A549 treated with Mapracorat at 1 μM for 4 hours (cell line): Measurements from ENCODE around the gene FREM1. TPM values are rescaled to one million over a fixed set of nuclear protein-coding genes. Genes with fewer than 3 reads are reported as not detected.

Experiments
- total RNA-seq: library from RNA; stranded (reverse); fragments of 200-300 nt; extraction: Qiagen RNA extraction; gene quantifications from 5 replicates; pipeline ENCODE4 v1.2.3, GENCODE V29; 2022

FREM1 gene, protein sequence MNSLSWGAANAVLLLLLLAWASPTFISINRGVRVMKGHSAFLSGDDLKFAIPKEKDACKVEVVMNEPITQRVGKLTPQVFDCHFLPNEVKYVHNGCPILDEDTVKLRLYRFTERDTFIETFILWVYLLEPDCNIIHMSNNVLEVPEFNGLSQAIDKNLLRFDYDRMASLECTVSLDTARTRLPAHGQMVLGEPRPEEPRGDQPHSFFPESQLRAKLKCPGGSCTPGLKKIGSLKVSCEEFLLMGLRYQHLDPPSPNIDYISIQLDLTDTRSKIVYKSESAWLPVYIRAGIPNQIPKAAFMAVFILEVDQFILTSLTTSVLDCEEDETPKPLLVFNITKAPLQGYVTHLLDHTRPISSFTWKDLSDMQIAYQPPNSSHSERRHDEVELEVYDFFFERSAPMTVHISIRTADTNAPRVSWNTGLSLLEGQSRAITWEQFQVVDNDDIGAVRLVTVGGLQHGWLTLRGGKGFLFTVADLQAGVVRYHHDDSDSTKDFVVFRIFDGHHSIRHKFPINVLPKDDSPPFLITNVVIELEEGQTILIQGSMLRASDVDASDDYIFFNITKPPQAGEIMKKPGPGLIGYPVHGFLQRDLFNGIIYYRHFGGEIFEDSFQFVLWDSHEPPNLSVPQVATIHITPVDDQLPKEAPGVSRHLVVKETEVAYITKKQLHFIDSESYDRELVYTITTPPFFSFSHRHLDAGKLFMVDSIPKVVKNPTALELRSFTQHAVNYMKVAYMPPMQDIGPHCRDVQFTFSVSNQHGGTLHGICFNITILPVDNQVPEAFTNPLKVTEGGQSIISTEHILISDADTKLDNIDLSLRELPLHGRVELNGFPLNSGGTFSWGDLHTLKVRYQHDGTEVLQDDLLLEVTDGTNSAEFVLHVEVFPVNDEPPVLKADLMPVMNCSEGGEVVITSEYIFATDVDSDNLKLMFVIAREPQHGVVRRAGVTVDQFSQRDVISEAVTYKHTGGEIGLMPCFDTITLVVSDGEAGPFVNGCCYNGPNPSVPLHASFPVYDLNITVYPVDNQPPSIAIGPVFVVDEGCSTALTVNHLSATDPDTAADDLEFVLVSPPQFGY (N-terminal part only)
- total RNA-seq, result not detected in 5 replicates

DNA sequence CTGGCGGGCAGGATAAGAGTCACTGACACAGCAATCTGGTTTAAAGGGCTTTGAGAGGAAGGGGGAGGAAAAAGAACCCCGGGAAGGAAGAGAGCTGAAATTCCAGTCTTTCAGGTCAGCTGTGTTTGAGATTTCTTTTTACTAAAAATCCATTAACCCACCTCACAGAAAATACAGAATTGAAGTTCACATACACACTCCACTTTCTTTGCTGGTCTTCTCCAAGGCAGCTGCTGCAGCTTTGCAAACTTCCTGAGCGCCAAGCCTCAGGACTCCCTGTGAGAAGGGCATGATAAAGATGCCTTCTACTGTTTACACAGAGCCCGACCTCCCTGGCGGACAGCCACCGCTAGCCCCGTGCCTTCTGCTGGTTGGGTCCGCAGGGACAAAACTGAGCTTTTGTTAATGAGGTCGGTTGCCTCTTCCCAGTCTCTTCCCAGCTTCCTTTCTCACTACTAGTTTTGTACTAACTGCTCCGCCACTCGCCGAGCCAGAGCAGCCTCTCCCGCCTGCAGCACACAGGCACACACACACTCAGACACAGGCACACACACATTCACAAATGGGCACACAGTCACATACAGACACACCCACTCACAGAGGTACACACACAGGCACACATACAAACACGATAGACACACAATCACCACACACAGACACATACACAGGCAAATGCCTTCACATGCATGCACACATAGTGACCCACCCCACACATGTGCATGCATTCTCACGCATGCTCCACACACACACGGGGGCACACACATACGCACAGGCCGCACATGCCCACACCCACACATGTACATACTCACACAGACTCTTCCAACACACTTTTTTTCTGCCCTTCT, at the start of gene FREM1:
Gene FREM1, minus strand, starts transcription at position 468 of the 845 bp plus-strand sequence. CDS start 41,451 bp downstream, outside the sequence.

DNA sequence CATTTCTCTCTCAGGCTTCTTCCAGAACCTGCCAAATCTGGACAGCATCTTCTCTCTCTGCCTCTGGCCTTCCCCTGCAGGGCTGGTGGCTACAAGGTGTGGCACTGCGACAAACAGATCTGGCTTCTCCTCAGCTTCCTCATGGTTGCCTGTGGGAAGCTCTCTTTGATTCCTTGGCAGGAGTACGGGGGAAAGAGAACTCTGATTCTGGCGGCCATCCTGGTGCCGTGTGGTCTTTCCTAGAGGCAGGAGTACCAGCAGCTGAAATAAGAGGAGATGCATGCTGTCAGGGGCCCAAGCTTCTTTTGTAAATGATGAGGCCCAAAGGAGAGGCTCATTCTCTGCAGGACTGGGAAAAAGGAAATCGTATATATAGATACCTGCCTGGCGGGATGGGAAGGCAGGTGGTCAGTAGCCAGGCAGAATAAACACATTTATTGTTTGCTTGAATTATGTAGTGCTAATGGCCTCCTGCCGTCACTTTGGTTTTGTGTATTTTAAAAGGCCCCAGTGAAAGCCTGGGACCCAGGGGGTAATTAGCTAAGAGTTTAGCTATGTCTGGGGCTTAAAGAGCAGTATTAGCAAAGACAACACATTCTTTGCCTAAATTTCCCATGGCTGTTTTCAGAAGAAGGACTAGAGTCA, 187.7 kb downstream of the FREM1 start, which contains the start of gene CER1:
Gene CER1, minus strand, starts transcription at position 343 of the 645 bp plus-strand sequence. Its CDS starts 61 bp downstream, at position 282.

DNA sequence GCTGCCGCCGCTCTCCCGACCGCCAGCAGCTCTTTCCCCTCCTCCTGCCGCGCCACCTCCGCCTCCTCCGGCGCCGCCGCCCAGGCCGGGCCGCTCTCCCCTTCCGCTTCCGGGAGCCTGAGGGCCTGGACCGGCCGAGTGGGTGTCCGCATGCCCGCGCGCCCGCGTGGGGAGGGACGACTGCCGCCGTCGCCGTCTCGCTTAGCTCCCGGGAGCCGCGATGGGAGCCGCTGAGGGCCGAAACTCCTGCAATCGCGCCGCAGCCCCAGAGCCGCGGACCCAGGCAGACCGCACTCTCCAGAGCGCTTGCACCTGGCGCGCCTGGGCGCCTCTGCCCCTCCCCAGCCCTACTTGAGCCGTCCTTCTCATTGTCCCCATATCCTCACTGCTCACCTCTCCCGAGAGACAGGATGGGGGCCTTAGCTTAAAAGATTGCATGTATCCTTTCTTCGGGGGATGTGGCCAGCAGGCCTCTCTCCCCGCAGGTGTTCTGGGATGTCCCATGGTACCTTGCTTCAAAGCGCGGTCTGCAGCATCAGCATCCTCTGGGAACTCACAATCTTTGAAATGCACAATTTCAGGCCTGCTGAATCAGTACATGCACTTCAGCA, 216.9 kb downstream of the FREM1 start, which contains the start of gene ZDHHC21:
Gene ZDHHC21, minus strand, starts transcription at position 182 of the 611 bp plus-strand sequence. CDS start 19,092 bp downstream, outside the sequence.

Other genes starting within 250 kb of the FREM1 start
- 1.8 to 3.0 TPM (median 2.5 TPM) in 5 replicates for gene ZDHHC21, start 217.0 kb downstream of the FREM1 start, total RNA-seq
- not detected in 5 replicates for gene CER1, start 187.7 kb downstream of the FREM1 start, total RNA-seq